HCT116 (cell line): ENCODE measurements around the gene SYNE3.

Source experiments
- CEBPB ChIP-seq: IDR thresholded peaks from 2 replicates; pipeline ENCODE4 v1.6.1; 2012; ENCODE audit warnings: low read depth
- CTCF ChIP-seq, 3 experiments: fragments of 200-600 bp in 1 of 3; sonication (generic) in 1 of 3; IDR thresholded peaks in 2 of 3; conservative IDR thresholded peaks in 1 of 3; 2 replicates each; pipeline ENCODE4 v1.5.1; 2012 to 2017; ENCODE audit warnings: low read depth in 2 of 3, low read length in 2 of 3, antibody characterized with exemption in 1 of 3, borderline replicate concordance in 1 of 3, control low read depth in 1 of 3, mild to moderate bottlenecking in 1 of 3, mixed read lengths in 1 of 3, mixed run types in 1 of 3, moderate library complexity in 1 of 3; ENCODE audit not compliant: insufficient read depth in 1 of 3

GRCh38 chr14:95471016-95471415 is 45.4 kb downstream of the SYNE3 start:
- no peak for TF ChIP-seq CTCF (IDR thresholded peaks at IDR 0.05 in 2 of 3, conservative IDR thresholded peaks at IDR 0.05 in 1 of 3; ENCODE audit: borderline replicate concordance in 1 of 3, insufficient read depth in 1 of 3, low read depth in 2 of 3, low read length in 2 of 3)
- TF ChIP-seq CEBPB = no peak
